ENCODE measurements around the gene MYZAP. TPM values are rescaled to one million over a fixed set of nuclear protein-coding genes. Genes with fewer than 3 reads are reported as not detected.

Gene MYZAP
- polyA plus RNA-seq, 1 of the 3 experiments (the other 2 are of a cell fraction), result 0.07 TPM

GRCh38 chr15:57671636-57672035 is 79.9 kb downstream of the MYZAP start:
- Histone ChIP-seq H2AFZ (ENCODE audit: low read depth) (no peak overlapping the region), H3K9me2 (no peaks in the 10 kb centered on the region), H4K20me1 (ENCODE audit: insufficient read depth) (no peaks in the 10 kb centered on the region), H3K4me3 (ENCODE audit: low read depth in 2 of 2, low read length in 1 of 2) (no peak overlapping the region), H3K27me3 (ENCODE audit: insufficient read depth) (no peaks in the 10 kb centered on the region), H3K4me2 (no peak overlapping the region), H3K27ac (ENCODE audit: low read depth in 2 of 2, low read length in 1 of 2) (no peak overlapping the region), H3K9me3 (no peaks in the 10 kb centered on the region; the same call in 1 of the 2 replicates), H3K4me1 (ENCODE audit: control insufficient read depth in 1 of 2, insufficient read depth in 2 of 2, low read depth in 1 of 2, low read length in 1 of 2) (no peaks in the 10 kb centered on the region; a peak in 2 of 4 replicates), H3K79me2 (ENCODE audit: insufficient read depth) (no peaks in the 10 kb centered on the region), H3K9ac (no peak overlapping the region), H3F3A (replicated peaks; ENCODE audit: insufficient read depth) (peaks cover 5% of the 10 kb centered on the region), H3K36me3 (replicated peaks in 1 of 2; ENCODE audit: control insufficient read depth in 1 of 2, insufficient read depth in 2 of 2, low read length in 1 of 2) (no peaks in the 10 kb centered on the region)
- DNase-seq, result no peak
- WGBS (ENCODE audit: low lambda C conversion rate), result 0% methylated on average over 1 of the region's 1 CpG
- TF ChIP-seq PBX3 (IDR thresholded peaks at IDR 0.05) (no peak), JUND (IDR thresholded peaks at IDR 0.05) (no peak), TEAD4 (IDR thresholded peaks at IDR 0.05; ENCODE audit: borderline replicate concordance, insufficient read depth) (no peak), REST (IDR thresholded peaks at IDR 0.05; ENCODE audit: low read depth, low read length) (no peak), FOXM1 (IDR thresholded peaks at IDR 0.05; ENCODE audit: low read depth) (no peak)
- ChIA-PET POLR2A (no interaction called here), CTCF (interaction anchor here (1.2 kb wide), 1 partner anchor 10 kb away, joined by 3 read pairs; no protein-coding TSS in a partner anchor)

GRCh38 chr15:57675481-57676181 is 83.9 kb downstream of the MYZAP start:
- Histone ChIP-seq H3K27ac (ENCODE audit: low read depth in 2 of 2, low read length in 1 of 2) (peak overlapping the region in 1 of 2 experiments; percentile 28; a peak in 1 of 4 replicates), H3F3A (replicated peaks; ENCODE audit: insufficient read depth) (peaks cover 5% of the 10 kb centered on the region), H3K4me1 (ENCODE audit: control insufficient read depth in 1 of 2, insufficient read depth in 2 of 2, low read depth in 1 of 2, low read length in 1 of 2) (peaks cover 0 to 3% of the 10 kb centered on the region in 2 experiments; a peak in 1 of 4 replicates), H3K27me3 (ENCODE audit: insufficient read depth) (no peaks in the 10 kb centered on the region), H3K4me2 (no peak overlapping the region), H4K20me1 (ENCODE audit: insufficient read depth) (no peaks in the 10 kb centered on the region), H2AFZ (ENCODE audit: low read depth) (no peak overlapping the region), H3K79me2 (ENCODE audit: insufficient read depth) (no peaks in the 10 kb centered on the region), H3K9ac (no peak overlapping the region), H3K4me3 (ENCODE audit: low read depth in 2 of 2, low read length in 1 of 2) (no peak overlapping the region), H3K9me2 (no peaks in the 10 kb centered on the region), H3K36me3 (replicated peaks in 1 of 2; ENCODE audit: control insufficient read depth in 1 of 2, insufficient read depth in 2 of 2, low read length in 1 of 2) (no peaks in the 10 kb centered on the region), H3K9me3 (no peaks in the 10 kb centered on the region)
- ChIA-PET POLR2A (no interaction called here), CTCF (interaction anchor here (1.2 kb wide), 1 partner anchor 391 kb away, joined by 3 read pairs; no protein-coding TSS in a partner anchor)
- DNase-seq, result no peak
- 82% methylated on average over 9 of the region's 9 CpGs for WGBS (ENCODE audit: low lambda C conversion rate)
- no peak for TF ChIP-seq NFIC (IDR thresholded peaks at IDR 0.05; ENCODE audit: borderline replicate concordance)
- TF ChIP-seq MEF2A (IDR thresholded peaks at IDR 0.05; ENCODE audit: borderline replicate concordance, low read depth), result no peak

All from SK-N-SH (cell line).